Endothelial cell (in vitro differentiated cells): ENCODE results near the gene STXBP1. TPM values are rescaled to one million over a fixed set of nuclear protein-coding genes. Genes with fewer than 3 reads are reported as not detected.
A peak's percentile ranks its signal among the peaks of the same experiment; 100 is the strongest.

ENCODE experiments used
- DNase-seq: peaks from one replicate; pipeline ENCODE4 v3.0.0; 2021; ENCODE audit warnings: low spot score
- H3K27ac Mint-ChIP-seq: one replicate; pipeline ENCODE4 v1.8.0; 2021; ENCODE audit warnings: mixed read lengths, inconsistent platforms; ENCODE audit not compliant: unreplicated experiment
- H3K27me3 Mint-ChIP-seq: one replicate; pipeline ENCODE4 v1.8.0; 2021; ENCODE audit warnings: mild to moderate bottlenecking, moderate library complexity, mixed read lengths, inconsistent platforms; ENCODE audit not compliant: unreplicated experiment
- H3K36me3 Mint-ChIP-seq: one replicate; pipeline ENCODE4 v1.8.0; 2021; ENCODE audit warnings: mild to moderate bottlenecking, low read depth, mixed read lengths, inconsistent platforms; ENCODE audit not compliant: unreplicated experiment
- H3K4me1 Mint-ChIP-seq: one replicate; pipeline ENCODE4 v1.8.0; 2021; ENCODE audit warnings: mild to moderate bottlenecking, mixed read lengths, inconsistent platforms; ENCODE audit not compliant: unreplicated experiment
- H3K4me3 Mint-ChIP-seq: one replicate; pipeline ENCODE4 v1.8.0; 2021; ENCODE audit warnings: mild to moderate bottlenecking, mixed read lengths, inconsistent platforms; ENCODE audit not compliant: unreplicated experiment
- H3K9me3 Mint-ChIP-seq: one replicate; pipeline ENCODE4 v1.8.0; 2021; ENCODE audit warnings: mixed read lengths, inconsistent platforms; ENCODE audit not compliant: unreplicated experiment
- CTCF ChIP-seq: fragments of 200-600 bp; sonication (generic); IDR thresholded peaks from one replicate; pipeline ENCODE4 v1.5.0; 2021; ENCODE audit warnings: antibody characterized with exemption; ENCODE audit not compliant: unreplicated experiment
- total RNA-seq: library from RNA; stranded (reverse); fragmentation: NEBNext Ultra II Directional; extraction: Animal tissue kit (Norgen Biotek cat#: 25700); gene quantifications from one replicate; pipeline ENCODE4 v1.2.1, GENCODE V29; 2021; ENCODE audit not compliant: unreplicated experiment

The STXBP1 gene
- total RNA-seq, 1 donor from 2014 or later: 113 TPM

GRCh38 chr9:127633216-127633862 is 21.3 kb downstream of the STXBP1 start:
- H3K27ac Mint-ChIP-seq: peak overlapping the region; percentile 98
- H3K27me3 Mint-ChIP-seq: peaks cover 4% of the 10 kb centered on the region
- TF ChIP-seq CTCF: no peak
- H3K4me3 Mint-ChIP-seq: peak overlapping the region; percentile 62
- DNase-seq: no peak
- H3K36me3 Mint-ChIP-seq: peaks cover 11% of the 10 kb centered on the region
- no peaks in the 10 kb centered on the region for H3K9me3 Mint-ChIP-seq
- peaks cover 69% of the 10 kb centered on the region for H3K4me1 Mint-ChIP-seq

GRCh38 chr9:127634021-127634420 is 21.9 kb downstream of the STXBP1 start:
- TF ChIP-seq CTCF: no peak
- peak overlapping the region; percentile 62 for H3K4me3 Mint-ChIP-seq

GRCh38 chr9:127634698-127635097 is 22.6 kb downstream of the STXBP1 start:
- TF ChIP-seq CTCF: no peak
- H3K27me3 Mint-ChIP-seq: no peaks in the 10 kb centered on the region
- peaks cover 11% of the 10 kb centered on the region for H3K36me3 Mint-ChIP-seq
- H3K4me1 Mint-ChIP-seq: peaks cover 55% of the 10 kb centered on the region
- H3K4me3 Mint-ChIP-seq: no peak overlapping the region
- no peak for DNase-seq
- no peaks in the 10 kb centered on the region for H3K9me3 Mint-ChIP-seq
- peak overlapping the region; percentile 98 for H3K27ac Mint-ChIP-seq

More at GRCh38 chr9:127634021-127634420, 21.9 kb downstream of the STXBP1 start:
- peak; percentile 51 for DNase-seq
- peak overlapping the region; percentile 98 for H3K27ac Mint-ChIP-seq
- H3K9me3 Mint-ChIP-seq: no peaks in the 10 kb centered on the region
- peaks cover 11% of the 10 kb centered on the region for H3K36me3 Mint-ChIP-seq
- H3K4me1 Mint-ChIP-seq: peaks cover 62% of the 10 kb centered on the region
- H3K27me3 Mint-ChIP-seq: peaks cover 1% of the 10 kb centered on the region

- H3K27ac Mint-ChIP-seq: peak overlapping the region; percentile 98
- H3K4me3 Mint-ChIP-seq: no peak overlapping the region
- H3K36me3 Mint-ChIP-seq: peaks cover 11% of the 10 kb centered on the region
- peaks cover 50% of the 10 kb centered on the region for H3K4me1 Mint-ChIP-seq
- H3K27me3 Mint-ChIP-seq: no peaks in the 10 kb centered on the region
- no peak for TF ChIP-seq CTCF
- DNase-seq: no peak
- H3K9me3 Mint-ChIP-seq: no peaks in the 10 kb centered on the region
Observed at GRCh38 chr9:127635201-127635735, 23.2 kb downstream of the STXBP1 start.

- Mint-ChIP-seq H3K36me3 (peaks cover 7% of the 10 kb centered on the region), H3K4me3 (no peak overlapping the region)
- no peak for DNase-seq
Observed at GRCh38 chr9:127637322-127637847, 25.3 kb downstream of the STXBP1 start.

More at GRCh38 chr9:127637322-127637847, 25.3 kb downstream of the STXBP1 start:
- Mint-ChIP-seq H3K4me1 (peaks cover 46% of the 10 kb centered on the region), H3K27ac (no peak overlapping the region), H3K27me3 (no peaks in the 10 kb centered on the region), H3K9me3 (no peaks in the 10 kb centered on the region)
- no peak for TF ChIP-seq CTCF
